Osteocyte (in vitro differentiated cells): ENCODE results near the gene PTPRD. TPM values are rescaled to one million over a fixed set of nuclear protein-coding genes. Genes with fewer than 3 reads are reported as not detected.

ENCODE experiments used
- DNase-seq: peaks from one replicate; pipeline ENCODE4 v3.0.0; 2021; ENCODE audit warnings: mixed read lengths; ENCODE audit not compliant: unreplicated experiment; ENCODE audit errors: extremely low spot score
- H3K27ac Mint-ChIP-seq: one replicate; pipeline ENCODE4 v1.8.0; 2021; ENCODE audit warnings: mild to moderate bottlenecking, mixed read lengths; ENCODE audit not compliant: unreplicated experiment
- H3K27me3 Mint-ChIP-seq: one replicate; pipeline ENCODE4 v1.8.0; 2021; ENCODE audit warnings: mixed read lengths; ENCODE audit not compliant: unreplicated experiment
- H3K36me3 Mint-ChIP-seq: one replicate; pipeline ENCODE4 v1.8.0; 2021; ENCODE audit warnings: mixed read lengths; ENCODE audit not compliant: unreplicated experiment
- H3K4me1 Mint-ChIP-seq: one replicate; pipeline ENCODE4 v1.8.0; 2021; ENCODE audit warnings: mixed read lengths; ENCODE audit not compliant: unreplicated experiment
- H3K4me3 Mint-ChIP-seq: one replicate; pipeline ENCODE4 v1.8.0; 2021; ENCODE audit warnings: mild to moderate bottlenecking, moderate library complexity, mixed read lengths; ENCODE audit not compliant: unreplicated experiment
- H3K9me3 Mint-ChIP-seq: one replicate; pipeline ENCODE4 v1.8.0; 2021; ENCODE audit warnings: mixed read lengths; ENCODE audit not compliant: unreplicated experiment
- total RNA-seq: library from RNA; stranded (reverse); gene quantifications from 2 replicates; pipeline ENCODE4 v1.2.1, GENCODE V29; 2021
- TF ChIP-seq, protein P1 (sequence below): fragments of 200-600 bp; sonication (generic); IDR thresholded peaks from 2 replicates; pipeline ENCODE4 v1.5.0; 2021; ENCODE audit warnings: antibody characterized with exemption, mild to moderate bottlenecking, moderate library complexity

PTPRD gene
- total RNA-seq, 1 donor from 2014 or later: 5.4 TPM

DNA sequence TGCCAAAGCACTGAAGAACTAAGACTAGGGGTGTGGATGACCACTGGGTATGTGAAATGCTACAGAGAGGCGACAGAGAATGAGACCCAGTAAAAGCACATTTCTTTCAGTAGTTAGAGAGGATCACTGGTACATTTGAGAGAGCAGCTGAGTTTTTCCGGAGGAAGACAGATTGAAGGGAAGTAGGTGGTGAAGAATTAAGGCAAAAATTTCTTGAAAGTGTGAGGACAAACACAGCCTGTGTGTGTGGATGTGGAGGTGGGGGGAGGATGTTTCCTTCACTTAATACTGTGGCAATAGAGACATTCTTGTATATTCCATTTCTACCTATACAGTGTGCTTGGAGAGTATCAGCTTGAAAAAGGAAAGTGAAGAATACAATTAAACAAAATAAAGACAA lies 1942.1 kb downstream of the PTPRD start:
- no peaks in the 10 kb centered on the region for H3K9me3 Mint-ChIP-seq
- DNase-seq: no peak
- H3K27me3 Mint-ChIP-seq: no peaks in the 10 kb centered on the region
- H3K27ac Mint-ChIP-seq: no peak overlapping the region
- peaks cover 15% of the 10 kb centered on the region for H3K4me1 Mint-ChIP-seq
- no peak overlapping the region for H3K4me3 Mint-ChIP-seq
- H3K36me3 Mint-ChIP-seq: no peaks in the 10 kb centered on the region
- TF ChIP-seq, protein P1, sequence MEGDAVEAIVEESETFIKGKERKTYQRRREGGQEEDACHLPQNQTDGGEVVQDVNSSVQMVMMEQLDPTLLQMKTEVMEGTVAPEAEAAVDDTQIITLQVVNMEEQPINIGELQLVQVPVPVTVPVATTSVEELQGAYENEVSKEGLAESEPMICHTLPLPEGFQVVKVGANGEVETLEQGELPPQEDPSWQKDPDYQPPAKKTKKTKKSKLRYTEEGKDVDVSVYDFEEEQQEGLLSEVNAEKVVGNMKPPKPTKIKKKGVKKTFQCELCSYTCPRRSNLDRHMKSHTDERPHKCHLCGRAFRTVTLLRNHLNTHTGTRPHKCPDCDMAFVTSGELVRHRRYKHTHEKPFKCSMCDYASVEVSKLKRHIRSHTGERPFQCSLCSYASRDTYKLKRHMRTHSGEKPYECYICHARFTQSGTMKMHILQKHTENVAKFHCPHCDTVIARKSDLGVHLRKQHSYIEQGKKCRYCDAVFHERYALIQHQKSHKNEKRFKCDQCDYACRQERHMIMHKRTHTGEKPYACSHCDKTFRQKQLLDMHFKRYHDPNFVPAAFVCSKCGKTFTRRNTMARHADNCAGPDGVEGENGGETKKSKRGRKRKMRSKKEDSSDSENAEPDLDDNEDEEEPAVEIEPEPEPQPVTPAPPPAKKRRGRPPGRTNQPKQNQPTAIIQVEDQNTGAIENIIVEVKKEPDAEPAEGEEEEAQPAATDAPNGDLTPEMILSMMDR: no peak

DNA sequence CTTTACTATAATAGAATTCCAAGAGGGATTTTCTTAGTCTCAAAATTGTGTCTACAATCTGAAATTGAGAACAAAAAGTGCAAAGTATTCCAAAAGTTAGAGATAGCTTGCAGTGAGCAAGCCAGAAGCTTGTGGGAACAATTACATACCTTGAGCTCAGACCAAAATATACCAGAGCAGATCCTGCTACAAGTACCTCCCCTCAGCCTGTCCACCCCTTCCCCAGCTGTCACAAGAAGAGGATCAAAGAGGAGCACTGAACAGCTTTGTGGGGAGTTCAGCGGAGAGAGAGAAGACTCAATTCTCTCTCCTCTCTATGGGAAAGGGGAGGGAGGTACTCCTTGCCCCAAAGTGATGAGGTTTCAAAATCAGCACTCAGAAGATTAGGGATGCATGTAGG lies 1944.1 kb downstream of the PTPRD start:
- Mint-ChIP-seq H3K4me3 (no peak overlapping the region), H3K4me1 (peaks cover 15% of the 10 kb centered on the region), H3K9me3 (no peaks in the 10 kb centered on the region), H3K36me3 (no peaks in the 10 kb centered on the region), H3K27ac (no peak overlapping the region), H3K27me3 (no peaks in the 10 kb centered on the region)
- DNase-seq: no peak
- TF ChIP-seq, protein P1: no peak

DNA sequence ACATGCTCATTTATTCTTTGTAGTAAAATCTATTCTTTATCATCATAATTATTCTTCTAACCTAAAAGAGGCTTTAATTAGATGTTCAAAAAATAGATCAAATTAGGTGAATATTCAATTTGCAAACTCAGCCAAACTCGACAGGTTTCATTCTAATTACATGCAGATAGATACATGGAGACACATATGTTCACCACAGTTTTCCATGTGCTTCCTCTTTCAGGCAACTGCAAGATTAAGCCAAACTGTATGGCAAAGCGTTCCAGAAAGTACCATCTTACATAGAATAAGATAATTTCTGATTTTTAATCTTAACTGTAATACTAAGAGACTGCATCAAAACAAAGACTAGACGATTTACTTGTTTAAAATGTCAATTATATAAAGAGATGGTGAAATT lies 1944.6 kb downstream of the PTPRD start:
- TF ChIP-seq, protein P1: no peak
- no peak for DNase-seq
- peaks cover 15% of the 10 kb centered on the region for H3K4me1 Mint-ChIP-seq
- H3K27me3 Mint-ChIP-seq: no peaks in the 10 kb centered on the region
- no peaks in the 10 kb centered on the region for H3K9me3 Mint-ChIP-seq
- no peak overlapping the region for H3K4me3 Mint-ChIP-seq
- no peak overlapping the region for H3K27ac Mint-ChIP-seq
- no peaks in the 10 kb centered on the region for H3K36me3 Mint-ChIP-seq

DNA sequence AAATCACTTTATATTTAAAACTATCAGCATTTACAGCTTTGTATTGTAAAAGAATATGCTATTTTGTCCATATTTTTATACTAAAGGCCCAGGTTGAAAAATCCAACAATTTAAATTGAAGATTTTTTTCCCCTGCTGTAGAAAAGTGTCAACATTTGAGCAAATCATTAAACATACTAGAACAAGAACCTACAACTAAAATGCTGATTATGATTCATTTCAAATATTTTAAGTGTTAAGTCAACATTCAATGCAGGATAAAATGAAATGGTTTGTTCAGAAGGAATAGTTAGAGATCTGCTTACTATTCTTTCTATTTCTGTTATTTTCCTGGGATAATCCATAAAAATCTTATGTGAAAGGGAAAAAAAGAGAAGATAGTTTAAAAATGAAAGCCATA lies 1946.7 kb downstream of the PTPRD start:
- Mint-ChIP-seq H3K4me1 (peaks cover 8% of the 10 kb centered on the region), H3K9me3 (no peaks in the 10 kb centered on the region), H3K4me3 (no peak overlapping the region), H3K27ac (no peak overlapping the region), H3K36me3 (no peaks in the 10 kb centered on the region), H3K27me3 (no peaks in the 10 kb centered on the region)
- no peak for DNase-seq
- TF ChIP-seq, protein P1: no peak

DNA sequence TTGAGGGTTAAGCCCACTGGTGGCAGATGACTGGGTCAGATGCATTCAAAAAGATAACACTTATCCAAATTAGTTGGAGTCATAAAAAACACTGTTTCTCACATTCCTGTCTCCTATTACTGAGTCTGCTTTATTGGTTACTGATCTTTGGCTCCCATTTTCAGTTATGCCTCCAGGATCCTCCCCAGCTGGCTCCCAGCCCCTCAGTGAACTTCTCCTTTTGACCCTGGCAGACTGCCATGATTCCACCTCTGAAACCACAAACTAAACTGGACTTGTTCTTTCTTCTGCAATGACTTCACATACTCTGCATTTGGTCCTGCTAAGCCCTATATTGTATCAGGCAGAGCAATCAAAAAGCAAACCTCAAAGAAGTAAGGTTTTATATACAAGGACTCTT lies 1952.4 kb downstream of the PTPRD start:
- Mint-ChIP-seq H3K27ac (no peak overlapping the region), H3K27me3 (no peaks in the 10 kb centered on the region), H3K4me1 (peaks cover 4% of the 10 kb centered on the region), H3K9me3 (no peaks in the 10 kb centered on the region), H3K4me3 (no peak overlapping the region), H3K36me3 (no peaks in the 10 kb centered on the region)
- TF ChIP-seq, protein P1: no peak
- no peak for DNase-seq
